Central memory CD4-positive, alpha-beta T cell (primary cell): ENCODE measurements around the gene AOC2.
A peak's percentile ranks its signal among the peaks of the same experiment; 100 is the strongest.
"Not testable (repeated sequence)": the region's sequence is repeated elsewhere in the genome, so short reads cannot be mapped to it uniquely, and the experiment has no call there.

Source experiments
- DNase-seq: peaks from one replicate; pipeline ENCODE4 v3.0.0; 2022

Gene AOC2

GRCh38 chr17:42832934-42833766, 11.2 kb upstream of the AOC2 start, which contains the start of gene PSME3:
Gene PSME3, plus strand, starts transcription at chr17:42833397. Its CDS starts 235 bp downstream, at chr17:42833632.
- peak; percentile 87 for DNase-seq

GRCh38 chr17:42833767-42834422, 10.5 kb upstream of the AOC2 start:
- no peak for DNase-seq

- DNase-seq, result no peak
Observed at GRCh38 chr17:42835732-42836131, 8.6 kb upstream of the AOC2 start.

- DNase-seq, result no peak
Observed at GRCh38 chr17:42841975-42842685, 2.2 kb upstream of the AOC2 start.

- no peak for DNase-seq
Observed at GRCh38 chr17:42843358-42843934, 934 bp upstream of the AOC2 start.

GRCh38 chr17:42844761-42845555, 578 bp downstream of the AOC2 start:
- DNase-seq, result no peak

GRCh38 chr17:42845556-42845917, 1.2 kb downstream of the AOC2 start:
- DNase-seq, result no peak

- DNase-seq, result no peak
Observed at GRCh38 chr17:42845918-42846593, 1.7 kb downstream of the AOC2 start.

GRCh38 chr17:42846594-42847280, 2.4 kb downstream of the AOC2 start:
- no peak for DNase-seq

- DNase-seq, result no peak
Observed at GRCh38 chr17:42848093-42848492, 3.7 kb downstream of the AOC2 start.

GRCh38 chr17:42849031-42849430, 4.7 kb downstream of the AOC2 start:
- DNase-seq, result no peak

- DNase-seq, result no peak
Observed at GRCh38 chr17:42849451-42850181, 5.2 kb downstream of the AOC2 start.

- no peak for DNase-seq
Observed at GRCh38 chr17:42850954-42851353, 6.6 kb downstream of the AOC2 start, which contains the start of gene AOC3. Gene AOC3, plus strand, starts transcription at chr17:42851199. Its CDS starts 145 bp downstream, at chr17:42851344.

GRCh38 chr17:42851371-42852240, 7.2 kb downstream of the AOC2 start:
- not testable (repeated sequence) for DNase-seq

- DNase-seq, result no peak
Observed at GRCh38 chr17:42852351-42852750, 8.0 kb downstream of the AOC2 start.

- DNase-seq, result no peak
Observed at GRCh38 chr17:42853004-42853403, 8.6 kb downstream of the AOC2 start.

GRCh38 chr17:42853597-42853967, 9.2 kb downstream of the AOC2 start:
- no peak for DNase-seq

GRCh38 chr17:42853968-42854790, 9.8 kb downstream of the AOC2 start:
- DNase-seq, result no peak
